Activated T-helper 1 cell treated with anti-CD3 and anti-CD28 coated beads, Interleukin-12 subunit alpha, Interleukin-12 subunit beta, Interleukin-2, Interleukin-4 antibody, amounts not matched to agents 30 ng/mL and 10 ng/mL and 1 ng/mL, durations not matched to agents 14 hours and 24 hours and 36 hours (primary cell): ENCODE results near the gene PPP2R5A. TPM values are rescaled to one million over a fixed set of nuclear protein-coding genes. Genes with fewer than 3 reads are reported as not detected.

Source experiments
- total RNA-seq: library from RNA; stranded (reverse); gene quantifications from 2 replicates; pipeline ENCODE4 v1.2.3, GENCODE V29; 2022

Gene PPP2R5A
- total RNA-seq, 1 donor from 2014 or later, result 46.4 TPM

Other genes with a start within 250 kb of the PPP2R5A start
- gene INTS7, start 249.9 kb upstream of the PPP2R5A start, total RNA-seq, result 33.2 and 33.8 TPM in 2 replicates
- gene DTL, start 249.7 kb upstream of the PPP2R5A start, total RNA-seq, result 91.0 and 94.8 TPM in 2 replicates
- gene PACC1, start 129.5 kb downstream of the PPP2R5A start, total RNA-seq, result 17.6 and 19.8 TPM in 2 replicates
- 29.7 and 32.5 TPM in 2 replicates for gene NENF, start 147.5 kb downstream of the PPP2R5A start, total RNA-seq